ENCODE results near the gene TMC7.

Gene TMC7

DNA sequence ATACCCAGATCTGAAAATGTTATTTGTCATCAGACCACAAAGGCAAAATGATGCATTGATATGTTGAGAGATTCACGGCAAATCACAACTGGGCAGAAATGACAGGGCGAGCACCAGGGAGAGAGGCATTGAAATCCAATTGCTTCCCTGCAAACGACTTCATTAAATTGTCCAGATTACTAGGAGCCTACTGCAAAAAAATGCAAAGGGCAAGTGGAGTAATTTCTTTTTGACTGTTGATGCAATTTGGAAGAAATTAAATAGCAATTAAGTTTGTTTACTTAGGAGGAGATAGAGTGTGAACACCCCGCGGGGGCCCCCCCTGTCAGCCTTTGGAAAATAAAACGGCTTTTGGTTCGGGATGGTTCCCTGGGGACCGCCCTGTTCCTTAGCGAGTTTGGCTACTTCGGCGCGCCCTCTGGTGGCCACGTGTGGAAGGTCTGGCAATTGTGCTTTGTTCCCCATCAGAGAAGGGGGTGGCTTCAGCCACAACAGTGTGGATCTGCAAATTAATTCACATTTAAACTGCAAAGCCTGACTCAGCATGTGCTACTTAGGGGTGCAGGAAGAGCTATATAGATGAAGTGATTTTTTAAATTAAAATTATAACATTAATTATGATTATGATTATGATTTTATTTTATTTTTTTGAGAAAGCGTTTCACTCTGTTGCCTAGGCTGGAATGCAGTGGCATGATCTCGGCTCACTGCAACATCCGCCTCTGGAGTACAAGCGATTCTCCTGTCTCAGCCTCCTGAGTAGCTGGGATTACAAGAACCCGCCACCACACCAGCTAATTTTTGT is 14.5 kb upstream of the TMC7 start (continued):
- TF ChIP-seq SCRT1 (tag by site-specific recombination; IDR thresholded peaks at IDR 0.05; ENCODE audit: borderline replicate concordance) (no peak), ZNF146 (tag by site-specific recombination; IDR thresholded peaks at IDR 0.05) (no peak), HOXD13 (CRISPR knock-in tag; IDR thresholded peaks at IDR 0.05; ENCODE audit: borderline replicate concordance) (no peak), BCL6B (tag by site-specific recombination; IDR thresholded peaks at IDR 0.05) (no peak), ZNF558 (tag by site-specific recombination; IDR thresholded peaks at IDR 0.05) (0 out of 2 replicates have a peak, but pooled peaks have one; percentile 16), PRDM1 (tag by site-specific recombination; IDR thresholded peaks at IDR 0.05) (no peak; the same call in 1 of the 2 replicates), ZNF155 (tag by site-specific recombination; IDR thresholded peaks at IDR 0.05) (no peak), BCL11A (tag by site-specific recombination; IDR thresholded peaks at IDR 0.05; ENCODE audit: low read depth) (no peak), YY2 (tag by site-specific recombination; IDR thresholded peaks at IDR 0.05) (no peak), ZNF624 (tag by site-specific recombination; IDR thresholded peaks at IDR 0.05) (no peak), TCF7L2 (IDR thresholded peaks at IDR 0.05; ENCODE audit: borderline replicate concordance, low read depth, low read length) (peak; percentile 20; the same call in 1 of the 2 replicates), ZNF366 (tag by site-specific recombination; conservative IDR thresholded peaks at IDR 0.05) (peak; percentile 71), ZNF37A (tag by site-specific recombination; IDR thresholded peaks at IDR 0.05) (no peak), ZNF416 (tag by site-specific recombination; IDR thresholded peaks at IDR 0.05) (no peak), ZNF221 (tag by site-specific recombination; IDR thresholded peaks at IDR 0.05; ENCODE audit: borderline replicate concordance) (no peak), ZNF18 (tag by site-specific recombination; IDR thresholded peaks at IDR 0.05) (peak; percentile 97), ZNF266 (tag by site-specific recombination; IDR thresholded peaks at IDR 0.05; ENCODE audit: low read depth) (no peak), REPIN1 (tag by site-specific recombination; IDR thresholded peaks at IDR 0.05; ENCODE audit: low read depth) (no peak), ZNF175 (tag by site-specific recombination; IDR thresholded peaks at IDR 0.05) (no peak), ZNF214 (tag by site-specific recombination; IDR thresholded peaks at IDR 0.05; ENCODE audit: borderline replicate concordance) (no peak), EGR2 (tag by site-specific recombination; IDR thresholded peaks at IDR 0.05; ENCODE audit: low read depth) (no peak), PRDM2 (tag by site-specific recombination; IDR thresholded peaks at IDR 0.05; ENCODE audit: borderline replicate concordance) (no peak), ZNF280C (tag by site-specific recombination; IDR thresholded peaks at IDR 0.05) (no peak)
- TF ChIP-seq, protein P1, sequence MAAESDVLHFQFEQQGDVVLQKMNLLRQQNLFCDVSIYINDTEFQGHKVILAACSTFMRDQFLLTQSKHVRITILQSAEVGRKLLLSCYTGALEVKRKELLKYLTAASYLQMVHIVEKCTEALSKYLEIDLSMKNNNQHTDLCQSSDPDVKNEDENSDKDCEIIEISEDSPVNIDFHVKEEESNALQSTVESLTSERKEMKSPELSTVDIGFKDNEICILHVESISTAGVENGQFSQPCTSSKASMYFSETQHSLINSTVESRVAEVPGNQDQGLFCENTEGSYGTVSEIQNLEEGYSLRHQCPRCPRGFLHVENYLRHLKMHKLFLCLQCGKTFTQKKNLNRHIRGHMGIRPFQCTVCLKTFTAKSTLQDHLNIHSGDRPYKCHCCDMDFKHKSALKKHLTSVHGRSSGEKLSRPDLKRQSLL (tag by site-specific recombination; IDR thresholded peaks at IDR 0.05), result no peak
- TF ChIP-seq, protein P2, sequence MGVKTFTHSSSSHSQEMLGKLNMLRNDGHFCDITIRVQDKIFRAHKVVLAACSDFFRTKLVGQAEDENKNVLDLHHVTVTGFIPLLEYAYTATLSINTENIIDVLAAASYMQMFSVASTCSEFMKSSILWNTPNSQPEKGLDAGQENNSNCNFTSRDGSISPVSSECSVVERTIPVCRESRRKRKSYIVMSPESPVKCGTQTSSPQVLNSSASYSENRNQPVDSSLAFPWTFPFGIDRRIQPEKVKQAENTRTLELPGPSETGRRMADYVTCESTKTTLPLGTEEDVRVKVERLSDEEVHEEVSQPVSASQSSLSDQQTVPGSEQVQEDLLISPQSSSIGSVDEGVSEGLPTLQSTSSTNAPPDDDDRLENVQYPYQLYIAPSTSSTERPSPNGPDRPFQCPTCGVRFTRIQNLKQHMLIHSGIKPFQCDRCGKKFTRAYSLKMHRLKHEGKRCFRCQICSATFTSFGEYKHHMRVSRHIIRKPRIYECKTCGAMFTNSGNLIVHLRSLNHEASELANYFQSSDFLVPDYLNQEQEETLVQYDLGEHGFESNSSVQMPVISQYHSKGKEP (tag by site-specific recombination; IDR thresholded peaks at IDR 0.05), result peak; percentile 81

Data from HEK293 (cell line).